OCI-LY1 (cell line): ENCODE measurements around the gene PCDHA5.

Source experiments
- CTCF ChIP-seq: fragments of 200-600 bp; sonication (generic), shearing (Covaris generic); IDR thresholded peaks from 2 replicates; pipeline ENCODE4 v1.5.1; 2017; ENCODE audit warnings: mild to moderate bottlenecking, antibody characterized with exemption, low read length, moderate library complexity, mixed read lengths
- EZH2 ChIP-seq: fragments of 200-600 bp; sonication (generic), shearing (Covaris generic); IDR thresholded peaks from 2 replicates; pipeline ENCODE4 v1.8.0; 2017; ENCODE audit warnings: borderline replicate concordance, mixed run types, mild to moderate bottlenecking, antibody characterized with exemption, low read length, moderate library complexity, mixed read lengths

DNA sequence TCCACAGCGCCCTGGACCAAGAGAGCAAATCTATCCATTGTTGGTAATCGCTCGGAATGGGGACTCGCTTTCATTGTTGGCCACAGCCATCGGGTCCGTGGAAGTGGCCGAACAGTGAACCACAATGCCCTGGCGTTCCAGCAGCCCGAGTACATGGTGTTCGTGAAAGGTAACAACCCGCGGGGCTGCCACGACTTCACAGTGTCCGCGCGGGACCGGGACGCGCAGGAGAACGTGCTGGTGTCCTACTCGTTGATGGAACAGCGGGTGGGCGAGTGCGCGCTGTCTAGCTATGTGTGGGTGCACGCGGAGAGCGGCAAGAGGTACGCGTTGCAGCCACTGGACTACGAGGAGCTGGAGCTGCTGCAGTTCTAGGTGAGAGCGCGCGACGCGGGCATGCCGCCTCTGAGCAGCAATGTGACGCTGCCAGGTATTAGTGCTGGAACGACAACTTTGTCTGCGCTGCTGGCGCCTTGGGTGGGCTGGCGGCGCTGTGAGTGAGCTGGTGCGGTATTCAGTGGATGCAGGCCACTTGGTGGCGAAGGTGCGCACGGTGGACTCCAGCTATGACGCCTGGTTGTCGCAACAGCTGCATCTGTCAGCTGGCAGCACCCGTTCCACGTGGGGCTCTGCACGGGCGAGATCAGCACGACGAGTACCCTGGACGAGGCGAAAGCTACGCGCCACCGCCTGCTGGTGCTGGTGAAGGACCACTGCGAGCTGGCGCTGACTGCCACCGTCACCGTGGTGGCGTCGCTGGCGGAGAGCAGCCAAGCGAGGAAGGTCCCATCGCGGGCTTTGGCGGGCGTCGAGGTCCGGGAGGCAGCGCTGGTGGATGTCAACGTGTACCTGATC is 41.3 kb downstream of the PCDHA5 start:
- no peak for TF ChIP-seq EZH2
- no peak for TF ChIP-seq CTCF
